ENCODE results near the gene TMEM138.

- no peak for TF ChIP-seq POLR2A (IDR thresholded peaks at IDR 0.05)
- TF ChIP-seq, protein P1, sequence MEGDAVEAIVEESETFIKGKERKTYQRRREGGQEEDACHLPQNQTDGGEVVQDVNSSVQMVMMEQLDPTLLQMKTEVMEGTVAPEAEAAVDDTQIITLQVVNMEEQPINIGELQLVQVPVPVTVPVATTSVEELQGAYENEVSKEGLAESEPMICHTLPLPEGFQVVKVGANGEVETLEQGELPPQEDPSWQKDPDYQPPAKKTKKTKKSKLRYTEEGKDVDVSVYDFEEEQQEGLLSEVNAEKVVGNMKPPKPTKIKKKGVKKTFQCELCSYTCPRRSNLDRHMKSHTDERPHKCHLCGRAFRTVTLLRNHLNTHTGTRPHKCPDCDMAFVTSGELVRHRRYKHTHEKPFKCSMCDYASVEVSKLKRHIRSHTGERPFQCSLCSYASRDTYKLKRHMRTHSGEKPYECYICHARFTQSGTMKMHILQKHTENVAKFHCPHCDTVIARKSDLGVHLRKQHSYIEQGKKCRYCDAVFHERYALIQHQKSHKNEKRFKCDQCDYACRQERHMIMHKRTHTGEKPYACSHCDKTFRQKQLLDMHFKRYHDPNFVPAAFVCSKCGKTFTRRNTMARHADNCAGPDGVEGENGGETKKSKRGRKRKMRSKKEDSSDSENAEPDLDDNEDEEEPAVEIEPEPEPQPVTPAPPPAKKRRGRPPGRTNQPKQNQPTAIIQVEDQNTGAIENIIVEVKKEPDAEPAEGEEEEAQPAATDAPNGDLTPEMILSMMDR (IDR thresholded peaks at IDR 0.05), result no peak
Measured at GRCh38 chr11:61328351-61328750, 33.8 kb upstream of the TMEM138 start.

All from Peyer's patch (tissue), 4 donors.